Colonic mucosa (tissue), 4 donors: ENCODE data around the gene JPT1. TPM values are rescaled to one million over a fixed set of nuclear protein-coding genes. Genes with fewer than 3 reads are reported as not detected.
"Not testable (repeated sequence)": the region's sequence is repeated elsewhere in the genome, so short reads cannot be mapped to it uniquely, and the experiment has no call there.

Experiments used
- DNase-seq: peaks from one replicate; pipeline ENCODE4 v3.0.0-alpha.2; 2020
- H3K27ac ChIP-seq: fragments of 200-600 bp; one replicate; pipeline ENCODE4 v1.8.0; 2021
- H3K27me3 ChIP-seq: fragments of 200-600 bp; one replicate; pipeline ENCODE4 v1.8.0; 2021
- H3K36me3 ChIP-seq: fragments of 200-600 bp; one replicate; pipeline ENCODE4 v1.8.0; 2021
- H3K4me1 ChIP-seq: fragments of 200-600 bp; one replicate; pipeline ENCODE4 v1.8.0; 2021; ENCODE audit warnings: mild to moderate bottlenecking
- H3K4me3 ChIP-seq: fragments of 200-600 bp; one replicate; pipeline ENCODE4 v1.8.0; 2021
- H3K9ac ChIP-seq, 2 donors: one replicate each; pipeline ENCODE4 v1.7.0; 2013; ENCODE audit warnings: control low read depth in 2 of 2, low read depth in 2 of 2, low read length in 2 of 2
- H3K9me3 ChIP-seq: fragments of 200-600 bp; one replicate; pipeline ENCODE4 v1.8.0; 2021
- intact Hi-C: fragments of 100-400 bp; cut with DNase I; formaldehyde crosslinking; loops from one replicate; pipeline ENCODE4 v1.14.1; 2022
- total RNA-seq, 2 donors: library from RNA; stranded (reverse); fragmentation: NEBNext Ultra II Directional in 1 of 2; extraction: Animal tissue kit (Norgen Biotek cat#: 25700) in 1 of 2; gene quantifications; one replicate each; pipeline ENCODE4 v1.2.1, GENCODE V29; 2021
- TF ChIP-seq, protein P1 (sequence below): fragments of 200-600 bp; IDR thresholded peaks from one replicate; pipeline ENCODE4 v1.8.0; 2022; ENCODE audit warnings: antibody characterized with exemption, mild to moderate bottlenecking
- donor health status: healthy.
- donor health status: DM: no; HTN: no; CAD: no.
- donor health status: DM: no; HTN: no; CAD: no.

Gene JPT1
- total RNA-seq, 2 donors from 2014 or later, result 227 to 367 TPM

- no peaks in the 10 kb centered on the region for H3K4me1 ChIP-seq
- intact Hi-C loops, result no loop called here
- no peaks in the 10 kb centered on the region for H3K27me3 ChIP-seq
- no peak overlapping the region for H3K9ac ChIP-seq
- TF ChIP-seq, protein P1, sequence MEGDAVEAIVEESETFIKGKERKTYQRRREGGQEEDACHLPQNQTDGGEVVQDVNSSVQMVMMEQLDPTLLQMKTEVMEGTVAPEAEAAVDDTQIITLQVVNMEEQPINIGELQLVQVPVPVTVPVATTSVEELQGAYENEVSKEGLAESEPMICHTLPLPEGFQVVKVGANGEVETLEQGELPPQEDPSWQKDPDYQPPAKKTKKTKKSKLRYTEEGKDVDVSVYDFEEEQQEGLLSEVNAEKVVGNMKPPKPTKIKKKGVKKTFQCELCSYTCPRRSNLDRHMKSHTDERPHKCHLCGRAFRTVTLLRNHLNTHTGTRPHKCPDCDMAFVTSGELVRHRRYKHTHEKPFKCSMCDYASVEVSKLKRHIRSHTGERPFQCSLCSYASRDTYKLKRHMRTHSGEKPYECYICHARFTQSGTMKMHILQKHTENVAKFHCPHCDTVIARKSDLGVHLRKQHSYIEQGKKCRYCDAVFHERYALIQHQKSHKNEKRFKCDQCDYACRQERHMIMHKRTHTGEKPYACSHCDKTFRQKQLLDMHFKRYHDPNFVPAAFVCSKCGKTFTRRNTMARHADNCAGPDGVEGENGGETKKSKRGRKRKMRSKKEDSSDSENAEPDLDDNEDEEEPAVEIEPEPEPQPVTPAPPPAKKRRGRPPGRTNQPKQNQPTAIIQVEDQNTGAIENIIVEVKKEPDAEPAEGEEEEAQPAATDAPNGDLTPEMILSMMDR, result no peak
- H3K9me3 ChIP-seq, result no peaks in the 10 kb centered on the region
- H3K4me3 ChIP-seq, result no peak overlapping the region
- no peak for DNase-seq
- H3K36me3 ChIP-seq, result peaks cover 34% of the 10 kb centered on the region
- no peak overlapping the region for H3K27ac ChIP-seq
Measured at GRCh38 chr17:75144816-75145512, 9.3 kb downstream of the JPT1 start.

DNA sequence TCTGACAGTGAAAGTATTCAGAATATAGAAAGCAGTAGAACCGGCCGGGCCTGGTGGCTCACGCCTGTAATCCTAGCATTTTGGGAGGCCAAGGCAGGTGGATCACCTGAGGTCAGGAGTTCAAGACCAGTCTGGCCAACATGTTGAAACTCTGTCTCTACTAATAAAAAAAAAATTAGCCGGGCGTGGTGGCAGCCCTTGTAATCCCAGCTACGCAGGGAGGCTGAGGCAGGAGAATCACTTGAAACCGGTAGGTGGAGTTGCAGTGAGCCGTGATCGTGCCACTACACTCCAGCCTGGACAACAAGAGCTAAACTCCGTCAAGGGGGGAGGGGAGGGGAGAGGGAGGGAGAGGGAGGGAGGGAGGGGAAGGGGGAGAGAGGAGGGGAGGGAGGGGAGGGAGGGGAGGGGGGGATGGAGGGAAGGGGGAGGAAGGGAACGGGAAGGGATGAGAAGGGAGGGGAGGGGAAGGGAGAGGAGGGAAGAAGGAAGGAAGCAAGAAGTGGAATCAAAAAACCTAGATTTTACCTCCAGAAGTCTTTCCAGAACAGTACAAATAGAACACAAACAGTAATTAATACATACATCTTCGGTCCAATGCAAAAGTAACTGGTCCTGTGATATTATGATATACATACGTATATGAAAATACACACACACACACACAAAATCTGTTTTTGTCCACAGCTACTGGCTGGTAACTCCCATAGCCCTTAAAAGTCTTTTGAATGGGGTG is 11.9 kb downstream of the JPT1 start:
- DNase-seq, result no peak
- Histone ChIP-seq H3K4me1 (no peaks in the 10 kb centered on the region), H3K9ac (no peak overlapping the region), H3K4me3 (no peak overlapping the region), H3K9me3 (no peaks in the 10 kb centered on the region), H3K27me3 (no peaks in the 10 kb centered on the region), H3K27ac (no peak overlapping the region), H3K36me3 (peaks cover 34% of the 10 kb centered on the region)
- TF ChIP-seq, protein P1, result no peak
- intact Hi-C loops, result no loop called here

DNA sequence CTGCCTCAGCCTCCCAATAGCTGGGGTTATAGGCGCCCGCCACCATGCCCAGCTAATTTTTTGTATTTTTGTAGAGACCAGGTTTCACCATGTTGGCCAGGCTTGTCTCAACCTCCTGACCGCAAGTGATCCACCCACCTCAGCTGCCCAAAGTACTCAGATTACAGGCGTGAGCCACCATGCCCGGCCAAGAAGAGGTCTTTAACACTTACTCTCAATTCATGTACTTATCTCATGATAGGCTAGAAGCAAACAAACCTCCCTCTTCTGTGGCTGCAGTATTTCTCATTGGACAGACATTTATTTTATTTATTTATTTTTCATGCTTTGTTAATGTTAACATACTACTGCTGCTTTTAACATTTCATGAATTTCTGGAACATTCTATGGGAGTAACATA is 15.8 kb downstream of the JPT1 start:
- H3K27me3 ChIP-seq, result no peaks in the 10 kb centered on the region
- no peak overlapping the region for H3K27ac ChIP-seq
- intact Hi-C loops, result no loop called here
- no peak overlapping the region for H3K9ac ChIP-seq
- H3K9me3 ChIP-seq, result no peaks in the 10 kb centered on the region
- peaks cover 8% of the 10 kb centered on the region for H3K36me3 ChIP-seq
- no peak overlapping the region for H3K4me3 ChIP-seq
- no peaks in the 10 kb centered on the region for H3K4me1 ChIP-seq
- TF ChIP-seq, protein P1, result no peak
- no peak for DNase-seq

- H3K4me1 ChIP-seq, H3K27ac ChIP-seq, intact Hi-C loops, H3K9me3 ChIP-seq, H3K27me3 ChIP-seq, H3K4me3 ChIP-seq, H3K36me3 ChIP-seq, DNase-seq, H3K9ac ChIP-seq: not testable (repeated sequence)
Measured at GRCh38 chr17:75137762-75138161, 16.6 kb downstream of the JPT1 start.

- Histone ChIP-seq H3K27ac (no peak overlapping the region), H3K9me3 (no peaks in the 10 kb centered on the region), H3K9ac (no peak overlapping the region), H3K27me3 (no peaks in the 10 kb centered on the region), H3K4me3 (no peak overlapping the region), H3K4me1 (no peaks in the 10 kb centered on the region), H3K36me3 (no peaks in the 10 kb centered on the region)
- TF ChIP-seq, protein P1, result no peak
- intact Hi-C loops, result no loop called here
- no peak for DNase-seq
Measured at GRCh38 chr17:75135946-75136345, 18.4 kb downstream of the JPT1 start.

DNA sequence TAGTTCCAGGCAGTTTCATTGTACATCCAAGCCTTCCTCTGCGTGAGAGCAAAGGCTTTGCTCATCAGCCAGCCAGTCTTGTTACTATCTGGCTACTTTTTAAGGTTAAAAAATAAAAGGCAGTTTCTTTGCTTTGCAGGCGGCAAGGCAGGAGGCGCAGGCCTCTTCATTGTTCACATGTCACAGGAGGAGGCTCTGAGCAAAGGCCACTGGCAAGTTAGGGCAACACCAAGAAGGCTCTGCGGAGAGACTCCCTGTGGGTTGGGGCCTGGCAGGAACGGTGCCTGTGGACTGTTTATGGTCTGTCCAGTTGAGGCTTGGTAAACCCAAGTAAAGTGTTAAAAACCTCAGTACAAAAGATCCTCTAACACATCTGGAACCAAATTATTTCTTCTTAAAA is 18.9 kb downstream of the JPT1 start:
- Histone ChIP-seq H3K4me1 (peaks cover under 1% of the 10 kb centered on the region), H3K27ac (no peak overlapping the region), H3K27me3 (no peaks in the 10 kb centered on the region), H3K9me3 (no peaks in the 10 kb centered on the region), H3K36me3 (no peaks in the 10 kb centered on the region), H3K4me3 (no peak overlapping the region), H3K9ac (no peak overlapping the region)
- intact Hi-C loops, result no loop called here
- DNase-seq, result no peak
- TF ChIP-seq, protein P1, result no peak

DNA sequence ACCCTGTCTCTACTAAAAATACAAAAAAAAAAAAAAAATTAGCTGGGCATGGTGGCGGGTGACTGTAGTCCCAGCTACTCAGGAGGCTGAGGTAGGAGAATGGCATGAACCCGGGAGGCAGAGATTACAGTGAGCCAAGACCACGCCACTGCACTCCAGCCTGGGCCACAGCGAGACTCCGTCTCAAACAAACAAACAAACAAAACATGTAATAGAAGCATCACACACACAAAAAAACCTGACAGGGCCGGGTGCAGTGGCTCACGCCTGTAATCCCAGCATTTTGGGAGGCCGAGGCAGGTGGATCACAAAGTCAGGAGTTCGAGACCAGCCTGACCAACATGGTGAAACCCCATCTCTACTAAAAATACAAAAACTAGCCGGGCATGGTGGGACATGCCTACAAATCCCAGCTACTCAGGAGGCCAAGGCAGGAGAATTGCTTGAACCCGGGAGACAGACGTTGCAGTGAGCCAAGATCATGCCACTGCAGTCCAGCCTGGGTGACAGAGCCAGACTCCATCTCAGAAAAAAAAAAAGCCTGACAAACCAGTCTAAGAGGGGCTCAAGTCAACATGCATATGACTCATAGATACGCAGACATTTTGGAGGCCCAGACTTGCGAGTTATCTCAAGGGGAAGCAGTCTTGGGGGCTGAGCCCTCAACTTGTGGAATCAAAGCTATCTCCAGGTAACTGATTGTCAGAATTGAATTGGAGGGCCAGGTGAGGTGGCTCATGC is 20.5 kb downstream of the JPT1 start:
- intact Hi-C loops, H3K4me1 ChIP-seq, DNase-seq: not testable (repeated sequence)

More for the DNA sequence above, 20.5 kb downstream of the JPT1 start:
- not testable (repeated sequence) for H3K27me3 ChIP-seq, H3K9me3 ChIP-seq, H3K4me3 ChIP-seq, H3K27ac ChIP-seq, H3K36me3 ChIP-seq, H3K9ac ChIP-seq
